NCI-H524 treated with DMSO at 0.1 percent for 48 hours (cell line): ENCODE data around the gene IVNS1ABP.
"Not testable (repeated sequence)": the region's sequence is repeated elsewhere in the genome, so short reads cannot be mapped to it uniquely, and the experiment has no call there.

Experiments used
- DNase-seq: peaks from one replicate; lab custom pipeline; 2025; lab: John Stamatoyannopoulos, UW

IVNS1ABP gene

GRCh38 chr1:185317034-185317885 is at the start of gene IVNS1ABP:
Gene IVNS1ABP, minus strand, starts transcription at chr1:185317243. Its CDS starts 7,750 bp downstream, at chr1:185309493.
- DNase-seq: peak; percentile 89

GRCh38 chr1:185365951-185366350 is 48.9 kb upstream of the IVNS1ABP start:
- no peak for DNase-seq

- DNase-seq: not testable (repeated sequence)
These were observed 47.5 kb upstream of the IVNS1ABP start for GRCh38 chr1:185364528-185364927.

GRCh38 chr1:185363205-185363604 is 46.2 kb upstream of the IVNS1ABP start:
- no peak for DNase-seq

GRCh38 chr1:185360714-185361113 is 43.7 kb upstream of the IVNS1ABP start:
- DNase-seq: no peak

- no peak for DNase-seq
These were observed 41.9 kb upstream of the IVNS1ABP start for GRCh38 chr1:185358957-185359356.

GRCh38 chr1:185355947-185356346 is 38.9 kb upstream of the IVNS1ABP start:
- DNase-seq: no peak

- DNase-seq: no peak
These were observed 36.1 kb upstream of the IVNS1ABP start for GRCh38 chr1:185353124-185353523.

GRCh38 chr1:185351734-185352466 is 34.9 kb upstream of the IVNS1ABP start:
- DNase-seq: no peak

- no peak for DNase-seq
These were observed 33.0 kb upstream of the IVNS1ABP start for GRCh38 chr1:185350027-185350442.

- no peak for DNase-seq
These were observed 32.5 kb upstream of the IVNS1ABP start for GRCh38 chr1:185349556-185349955.

GRCh38 chr1:185348985-185349384 is 31.9 kb upstream of the IVNS1ABP start:
- DNase-seq: no peak

- DNase-seq: no peak
These were observed 31.3 kb upstream of the IVNS1ABP start for GRCh38 chr1:185348296-185348695.

GRCh38 chr1:185345913-185346720 is 29.1 kb upstream of the IVNS1ABP start:
- no peak for DNase-seq

- no peak for DNase-seq
These were observed 26.3 kb upstream of the IVNS1ABP start for GRCh38 chr1:185343306-185343705.

- no peak for DNase-seq
These were observed 25.7 kb upstream of the IVNS1ABP start for GRCh38 chr1:185342672-185343259.

GRCh38 chr1:185342017-185342416 is 25.0 kb upstream of the IVNS1ABP start:
- no peak for DNase-seq

GRCh38 chr1:185341196-185341781 is 24.2 kb upstream of the IVNS1ABP start:
- no peak for DNase-seq

GRCh38 chr1:185338719-185339622 is 21.9 kb upstream of the IVNS1ABP start:
- no peak for DNase-seq

GRCh38 chr1:185337246-185337645 is 20.2 kb upstream of the IVNS1ABP start:
- DNase-seq: no peak
